Muscle of leg (tissue), 16 donors: ENCODE measurements around the gene EIF4E1B. TPM values are rescaled to one million over a fixed set of nuclear protein-coding genes. Genes with fewer than 3 reads are reported as not detected.
A peak's percentile ranks its signal among the peaks of the same experiment; 100 is the strongest.
"Not testable (repeated sequence)": the region's sequence is repeated elsewhere in the genome, so short reads cannot be mapped to it uniquely, and the experiment has no call there.

Experiments used
- DNase-seq: peaks from one replicate; pipeline ENCODE4 v3.0.0; 2013
- H3K27ac ChIP-seq: one replicate; pipeline ENCODE4 v1.5.1; 2013; ENCODE audit warnings: mild to moderate bottlenecking, low read length, control low read depth
- H3K27me3 ChIP-seq: one replicate; pipeline ENCODE4 v1.6.1; 2013; ENCODE audit warnings: low read length; ENCODE audit not compliant: control insufficient read depth, insufficient read depth
- H3K36me3 ChIP-seq: one replicate; pipeline ENCODE4 v1.6.1; 2013; ENCODE audit warnings: low read length; ENCODE audit not compliant: control insufficient read depth, insufficient read depth
- H3K4me1 ChIP-seq: one replicate; pipeline ENCODE4 v1.6.1; 2013; ENCODE audit warnings: low read length; ENCODE audit not compliant: control insufficient read depth, insufficient read depth
- H3K4me3 ChIP-seq: one replicate; pipeline ENCODE4 v1.5.1; 2013; ENCODE audit warnings: low read length, control low read depth
- H3K9me3 ChIP-seq: replicated peaks from 2 replicates; pipeline ENCODE4 v1.6.1; 2013; ENCODE audit warnings: low read depth, low read length; ENCODE audit not compliant: control insufficient read depth
- WGBS: methylation state at CpG from one replicate; pipeline ENCODE4 v1.1.5; 2013; ENCODE audit warnings: missing lambda C conversion rate; ENCODE audit not compliant: insufficient coverage; 5-methylcytosine and 5-hydroxymethylcytosine counted together
- long read RNA-seq, 11 donors: transcript quantifications; one replicate each; lab custom pipeline, GENCODE V29; 2026
- polyA plus RNA-seq, 8 donors: library from polyadenylated mRNA; unstranded; fragments of 120-200 nt; gene quantifications; one replicate each; pipeline versions ENCODE4 v1.2.1 to v1.2.3, GENCODE V29; 2013; ENCODE audit warnings: inconsistent platforms in 1 of 8, low replicate concordance in 1 of 8; ENCODE audit not compliant: insufficient read length in 8 of 8, insufficient read depth in 1 of 8
- total RNA-seq: library from RNA; stranded (reverse); fragments of 120-200 nt; gene quantifications from one replicate; pipeline ENCODE4 v1.2.4, GENCODE V29; 2013

The EIF4E1B gene, protein sequence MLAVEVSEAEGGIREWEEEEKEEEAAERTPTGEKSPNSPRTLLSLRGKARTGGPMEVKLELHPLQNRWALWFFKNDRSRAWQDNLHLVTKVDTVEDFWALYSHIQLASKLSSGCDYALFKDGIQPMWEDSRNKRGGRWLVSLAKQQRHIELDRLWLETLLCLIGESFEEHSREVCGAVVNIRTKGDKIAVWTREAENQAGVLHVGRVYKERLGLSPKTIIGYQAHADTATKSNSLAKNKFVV
- total RNA-seq (not detected), polyA plus RNA-seq (not detected)
- long read RNA-seq, donor 1 = 0 reads
- long read RNA-seq, donor 2 = 0 reads
- long read RNA-seq, donor 3 = 0 reads
- long read RNA-seq, donor 4 = 0 reads
- long read RNA-seq, donor 5 = 0 reads
- long read RNA-seq, donor 6 = 0 reads
- long read RNA-seq, donor 7 = 0 reads
- long read RNA-seq, donor 8 = 0 reads
- long read RNA-seq, donor 9 = 0 reads
- long read RNA-seq, donor 10 = 0 reads
- long read RNA-seq, donor 11 = 0 reads

- under 1% methylated on average over 89 of the region's 94 CpGs for WGBS
- H3K9me3 ChIP-seq = no peaks in the 10 kb centered on the region
- H3K4me1 ChIP-seq = peaks cover 10% of the 10 kb centered on the region
- H3K36me3 ChIP-seq = no peaks in the 10 kb centered on the region
- DNase-seq = peak; percentile 54
- peaks cover 93% of the 10 kb centered on the region for H3K27me3 ChIP-seq
- H3K4me3 ChIP-seq = no peak within 1 kb of the TSS
- H3K27ac ChIP-seq = no peak within 1 kb of the TSS
Observed at GRCh38 chr5:176629853-176630680, at the start of gene EIF4E1B, which contains the start of gene SNCB. EIF4E1B (plus strand) TSS chr5:176630675; CDS start chr5:176642788, 12,113 bp downstream. SNCB (minus strand) TSS chr5:176630534; CDS start chr5:176629654, 880 bp downstream.

DNA sequence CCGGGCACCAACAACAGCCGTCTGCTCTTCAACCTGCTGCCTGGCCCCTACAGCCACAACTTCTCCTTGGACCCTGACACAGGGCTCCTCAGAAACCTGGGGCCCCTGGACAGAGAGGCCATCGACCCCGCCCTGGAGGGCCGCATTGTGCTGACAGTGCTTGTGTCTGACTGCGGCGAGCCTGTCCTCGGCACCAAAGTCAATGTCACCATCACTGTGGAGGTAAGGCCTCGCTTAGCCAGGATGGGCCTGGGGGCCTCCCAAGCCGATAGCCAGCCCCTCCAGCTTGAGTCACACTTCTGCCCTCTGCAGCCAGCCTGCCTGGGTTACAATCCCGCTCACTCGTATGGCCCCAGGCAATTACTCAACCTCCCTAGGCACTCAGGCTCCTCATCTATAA is 49.1 kb upstream of the EIF4E1B start:
- 86% methylated on average over 9 of the region's 12 CpGs for WGBS
- Histone ChIP-seq H3K4me3 (no peak overlapping the region), H3K4me1 (no peaks in the 10 kb centered on the region), H3K36me3 (no peaks in the 10 kb centered on the region), H3K27ac (no peak overlapping the region), H3K9me3 (peaks cover 23% of the 10 kb centered on the region), H3K27me3 (peaks cover 3% of the 10 kb centered on the region)
- no peak for DNase-seq

GRCh38 chr5:176583076-176583475 is 47.4 kb upstream of the EIF4E1B start:
- peaks cover 3% of the 10 kb centered on the region for H3K27me3 ChIP-seq
- 82% methylated on average over 3 of the region's 4 CpGs for WGBS
- H3K27ac ChIP-seq = no peak overlapping the region

GRCh38 chr5:176587398-176587797 is 43.1 kb upstream of the EIF4E1B start:
- peaks cover 24% of the 10 kb centered on the region for H3K9me3 ChIP-seq
- no peak for DNase-seq
- no peaks in the 10 kb centered on the region for H3K4me1 ChIP-seq
- H3K4me3 ChIP-seq = no peak overlapping the region
- H3K36me3 ChIP-seq = no peaks in the 10 kb centered on the region
- H3K27ac ChIP-seq = no peak overlapping the region
- WGBS = no CpG with 5 or more reads among the region's 7 CpGs
- no peaks in the 10 kb centered on the region for H3K27me3 ChIP-seq

More at GRCh38 chr5:176583076-176583475, 47.4 kb upstream of the EIF4E1B start:
- no peaks in the 10 kb centered on the region for H3K36me3 ChIP-seq
- DNase-seq = no peak
- no peaks in the 10 kb centered on the region for H3K4me1 ChIP-seq
- peaks cover 24% of the 10 kb centered on the region for H3K9me3 ChIP-seq
- H3K4me3 ChIP-seq = no peak overlapping the region

DNA sequence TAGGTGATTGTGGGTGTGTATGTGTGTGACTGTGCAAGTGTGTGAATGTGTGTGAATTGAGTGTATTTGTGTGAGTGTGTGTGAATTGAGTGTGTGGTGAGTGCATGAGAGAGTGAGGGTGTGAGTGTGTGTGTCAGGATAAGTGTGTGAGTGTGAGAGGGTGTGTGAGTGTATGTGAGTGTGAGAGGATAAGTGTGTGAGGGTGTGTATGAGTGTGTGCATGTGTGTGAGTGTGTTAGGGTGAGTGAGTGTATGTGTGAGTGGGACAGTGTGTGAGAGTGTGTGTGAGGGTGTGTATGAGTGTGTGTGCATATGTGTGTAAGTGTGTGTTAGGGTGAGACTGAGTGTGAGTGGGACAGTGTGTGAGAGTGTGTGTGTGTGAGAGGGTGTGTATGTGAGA is 42.2 kb upstream of the EIF4E1B start:
- H3K4me1 ChIP-seq = no peaks in the 10 kb centered on the region
- H3K4me3 ChIP-seq = no peak overlapping the region
- H3K27me3 ChIP-seq = no peaks in the 10 kb centered on the region
- H3K9me3 ChIP-seq = peaks cover 24% of the 10 kb centered on the region
- no peak overlapping the region for H3K27ac ChIP-seq
- no peaks in the 10 kb centered on the region for H3K36me3 ChIP-seq
- DNase-seq = no peak

DNA sequence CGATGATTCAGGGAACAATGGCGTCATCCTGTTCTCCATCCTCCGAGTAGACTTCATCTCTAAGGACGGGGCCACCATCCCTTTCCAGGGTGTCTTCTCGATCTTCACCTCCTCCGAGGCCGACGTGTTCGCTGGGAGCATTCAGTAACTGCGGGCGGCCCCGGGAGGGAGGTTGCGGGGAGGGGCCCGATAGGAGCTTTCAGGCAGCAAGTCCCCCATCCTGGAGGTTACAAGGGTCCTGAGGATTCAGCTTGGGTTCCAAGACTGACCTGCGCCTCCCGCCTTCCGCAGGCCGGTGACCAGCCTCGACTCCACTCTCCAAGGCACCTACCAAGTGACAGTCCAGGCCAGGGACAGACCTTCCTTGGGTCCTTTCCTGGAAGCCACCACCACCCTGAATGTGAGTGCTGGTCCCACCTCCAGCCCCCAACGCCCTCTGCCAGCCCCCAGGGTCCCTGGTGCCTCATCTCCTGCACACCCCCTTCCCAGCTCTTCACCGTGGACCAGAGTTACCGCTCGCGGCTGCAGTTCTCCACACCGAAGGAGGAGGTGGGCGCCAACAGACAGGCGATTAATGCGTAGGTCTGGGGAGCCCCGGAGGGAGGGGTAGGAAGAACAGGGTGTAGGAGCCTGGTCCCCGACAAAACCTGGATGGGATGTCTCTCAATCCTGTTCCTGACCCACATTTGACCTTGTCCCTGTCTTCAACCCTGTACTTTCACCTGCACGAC is 41.3 kb upstream of the EIF4E1B start:
- Histone ChIP-seq H3K4me1 (no peaks in the 10 kb centered on the region), H3K36me3 (no peaks in the 10 kb centered on the region), H3K27me3 (no peaks in the 10 kb centered on the region), H3K4me3 (no peak overlapping the region), H3K9me3 (peaks cover 20% of the 10 kb centered on the region), H3K27ac (no peak overlapping the region)
- no peak for DNase-seq
- WGBS = 88% methylated on average over 22 of the region's 31 CpGs

DNA sequence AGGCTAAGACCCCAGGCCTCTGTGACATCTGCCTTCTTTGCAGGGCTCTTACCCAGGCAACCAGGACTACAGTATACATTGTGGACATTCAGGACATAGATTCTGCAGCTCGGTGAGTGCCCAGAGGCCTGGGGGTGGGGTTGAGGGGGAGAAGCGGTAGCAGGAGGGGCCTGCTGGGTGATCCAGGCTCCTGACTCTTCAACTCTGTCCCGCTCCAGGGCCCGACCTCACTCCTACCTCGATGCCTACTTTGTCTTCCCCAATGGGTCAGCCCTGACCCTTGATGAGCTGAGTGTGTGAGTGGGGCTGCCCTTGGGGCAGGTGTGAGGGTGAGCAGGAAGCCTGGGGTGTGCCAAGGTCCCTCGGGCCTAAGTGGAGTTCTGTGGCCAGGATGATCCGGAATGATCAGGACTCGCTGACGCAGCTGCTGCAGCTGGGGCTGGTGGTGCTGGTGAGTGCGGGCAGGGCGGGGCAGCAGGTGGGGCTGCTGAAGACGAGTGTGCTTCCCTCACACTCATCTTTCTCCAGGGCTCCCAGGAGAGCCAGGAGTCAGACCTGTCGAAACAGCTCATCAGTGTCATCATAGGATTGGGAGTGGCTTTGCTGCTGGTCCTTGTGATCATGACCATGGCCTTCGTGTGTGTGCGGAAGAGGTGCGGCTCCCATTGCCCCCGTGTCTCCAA is 40.3 kb upstream of the EIF4E1B start:
- Histone ChIP-seq H3K27ac (no peak overlapping the region), H3K36me3 (no peaks in the 10 kb centered on the region), H3K27me3 (no peaks in the 10 kb centered on the region), H3K4me1 (no peaks in the 10 kb centered on the region), H3K9me3 (peaks cover 11% of the 10 kb centered on the region), H3K4me3 (no peak overlapping the region)
- WGBS = 84% methylated on average over 5 of the region's 17 CpGs
- no peak for DNase-seq

- H3K36me3 ChIP-seq, H3K4me3 ChIP-seq, DNase-seq, H3K9me3 ChIP-seq, H3K27ac ChIP-seq, H3K4me1 ChIP-seq: not testable (repeated sequence)
- peaks cover 12% of the 10 kb centered on the region for H3K27me3 ChIP-seq
- WGBS = 83% methylated on average over 2 of the region's 2 CpGs
Observed at GRCh38 chr5:176591667-176592066, 38.8 kb upstream of the EIF4E1B start.

DNA sequence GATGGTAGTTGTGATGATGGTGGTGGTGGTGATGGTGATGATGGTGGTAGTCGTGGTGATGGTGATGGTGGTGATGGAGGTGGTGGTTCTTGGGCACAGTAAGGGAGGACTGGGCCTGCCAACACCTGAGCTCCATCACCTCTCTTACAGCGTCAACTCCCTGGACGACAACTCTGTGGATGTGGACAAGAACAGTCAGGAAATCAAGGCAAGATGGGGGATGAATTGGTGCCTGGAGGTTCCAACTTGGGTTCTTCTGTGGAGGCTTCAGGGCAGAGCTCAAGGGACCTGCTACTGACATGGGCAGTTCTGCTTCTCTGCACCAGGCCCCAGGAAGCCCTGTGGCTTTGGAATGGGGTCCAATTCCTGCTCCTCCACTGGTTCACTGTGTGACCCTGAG is 37.9 kb upstream of the EIF4E1B start:
- no peak for DNase-seq
- no peaks in the 10 kb centered on the region for H3K36me3 ChIP-seq
- WGBS = 80% methylated on average over 1 of the region's 3 CpGs
- peaks cover 14% of the 10 kb centered on the region for H3K27me3 ChIP-seq
- no peak overlapping the region for H3K27ac ChIP-seq
- H3K9me3 ChIP-seq = no peaks in the 10 kb centered on the region
- H3K4me1 ChIP-seq = no peaks in the 10 kb centered on the region
- no peak overlapping the region for H3K4me3 ChIP-seq
